NCI-H345 treated with DMSO at 0.1 percent for 48 hours (cell line): ENCODE data around the gene ITM2C.
A peak's percentile ranks its signal among the peaks of the same experiment; 100 is the strongest.

Experiments
- DNase-seq: peaks from one replicate; lab custom pipeline; 2025; ENCODE audit not compliant: unreplicated experiment; lab: John Stamatoyannopoulos, UW

The ITM2C gene

DNA sequence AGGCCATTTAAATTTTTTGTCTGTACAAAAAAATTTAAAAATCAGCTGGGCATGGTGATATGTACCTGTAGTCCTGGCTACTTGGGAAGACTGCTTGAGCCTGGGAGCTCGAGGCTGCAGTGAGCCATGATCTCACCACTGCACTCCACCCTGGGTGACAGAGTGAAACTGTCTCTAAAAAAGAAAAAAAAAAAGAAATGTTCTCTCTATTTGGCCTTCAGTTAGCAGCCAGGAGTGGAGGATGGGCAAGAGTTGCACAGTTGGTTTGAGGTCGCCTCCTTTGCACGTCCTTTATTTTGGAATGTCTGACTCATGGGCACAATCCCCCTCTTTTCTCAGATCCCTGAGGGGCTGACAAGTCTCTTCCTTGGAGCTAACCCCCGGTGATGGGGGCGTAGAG is 26.3 kb downstream of the ITM2C start:
- no peak for DNase-seq

DNA sequence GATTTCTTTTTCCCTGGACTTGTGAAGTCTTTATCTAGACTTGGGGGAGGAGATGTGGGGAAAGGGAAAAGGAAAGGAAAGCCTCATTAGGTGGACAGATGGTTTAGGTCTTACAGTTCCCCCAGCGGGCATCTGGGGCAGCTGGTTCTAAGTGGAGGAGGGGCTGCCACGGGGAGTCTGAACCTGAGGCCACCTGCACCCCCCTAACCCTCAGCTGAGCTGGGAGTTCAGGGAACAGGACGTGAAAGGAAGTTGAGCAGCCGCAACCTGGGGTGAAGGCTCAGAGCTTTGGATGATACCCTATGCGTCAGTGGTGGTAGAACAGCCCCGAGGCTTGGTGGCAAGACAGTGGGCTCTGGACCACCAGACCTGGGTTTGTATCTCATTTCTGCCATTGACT is 26.8 kb downstream of the ITM2C start:
- DNase-seq = no peak

DNA sequence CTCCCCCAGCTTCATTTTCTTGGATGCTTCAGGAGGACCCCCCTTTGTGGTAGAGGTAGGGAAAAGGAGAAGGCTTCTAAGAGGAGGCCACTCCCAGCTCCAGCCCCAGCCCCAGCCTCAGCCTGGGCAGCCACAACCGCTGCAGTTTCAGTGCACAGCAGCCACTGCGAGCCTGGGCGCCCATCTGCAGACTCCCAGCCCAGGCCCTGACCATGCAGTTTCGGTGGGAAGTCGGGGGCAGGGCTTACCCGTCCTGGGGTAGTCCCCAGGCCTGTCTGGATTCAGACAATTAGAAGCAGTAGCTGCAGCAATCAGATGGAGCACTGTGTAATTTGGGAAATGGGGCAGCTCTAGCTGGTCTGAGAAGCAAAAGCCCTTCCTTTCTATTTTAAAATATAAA is 28.6 kb downstream of the ITM2C start:
- no peak for DNase-seq

DNA sequence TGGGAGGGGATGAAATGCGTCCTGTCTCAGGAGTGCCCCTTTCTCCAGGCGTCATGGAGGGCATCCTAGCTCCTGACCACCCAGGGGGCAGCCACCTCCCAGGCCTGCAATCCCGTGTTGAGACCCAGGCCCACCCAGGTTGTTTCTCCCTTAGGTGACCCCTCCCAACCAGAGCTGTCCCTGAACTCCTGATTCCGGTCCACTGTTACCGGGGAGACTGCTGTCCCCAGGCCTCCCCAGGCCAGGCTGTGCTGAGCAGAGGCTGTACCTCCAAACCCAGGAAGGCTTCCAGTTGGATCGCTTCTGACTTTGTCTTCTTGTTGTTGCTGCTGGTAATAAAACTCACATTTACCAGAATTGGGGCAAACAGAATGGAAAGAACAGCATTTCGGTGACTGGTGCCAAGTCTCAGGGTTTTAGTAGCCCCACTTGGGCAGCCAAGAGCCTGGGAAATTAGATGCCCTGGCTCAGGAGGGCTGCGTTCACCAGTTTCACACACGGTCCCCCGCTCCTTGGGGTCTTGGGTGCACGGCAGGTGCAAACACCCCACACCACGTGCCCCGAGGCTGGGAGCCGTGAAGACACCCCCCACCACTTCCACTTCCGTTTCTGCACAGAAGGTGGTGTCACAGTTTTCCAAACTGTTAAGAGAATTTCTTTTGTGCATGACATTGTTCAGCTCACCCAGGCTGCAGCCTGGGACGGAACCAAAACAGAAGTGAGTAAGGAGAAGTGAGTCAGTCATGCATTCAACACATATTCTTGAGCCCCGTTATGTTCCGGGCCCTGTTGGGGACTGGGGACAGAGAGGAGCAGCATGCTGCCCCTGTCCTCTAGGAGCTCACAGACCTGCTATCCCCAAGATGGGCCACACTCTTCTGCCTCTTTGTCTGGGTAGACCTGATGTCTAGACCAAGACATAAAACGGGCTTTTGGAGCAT is 29.4 kb downstream of the ITM2C start:
- no peak for DNase-seq

DNA sequence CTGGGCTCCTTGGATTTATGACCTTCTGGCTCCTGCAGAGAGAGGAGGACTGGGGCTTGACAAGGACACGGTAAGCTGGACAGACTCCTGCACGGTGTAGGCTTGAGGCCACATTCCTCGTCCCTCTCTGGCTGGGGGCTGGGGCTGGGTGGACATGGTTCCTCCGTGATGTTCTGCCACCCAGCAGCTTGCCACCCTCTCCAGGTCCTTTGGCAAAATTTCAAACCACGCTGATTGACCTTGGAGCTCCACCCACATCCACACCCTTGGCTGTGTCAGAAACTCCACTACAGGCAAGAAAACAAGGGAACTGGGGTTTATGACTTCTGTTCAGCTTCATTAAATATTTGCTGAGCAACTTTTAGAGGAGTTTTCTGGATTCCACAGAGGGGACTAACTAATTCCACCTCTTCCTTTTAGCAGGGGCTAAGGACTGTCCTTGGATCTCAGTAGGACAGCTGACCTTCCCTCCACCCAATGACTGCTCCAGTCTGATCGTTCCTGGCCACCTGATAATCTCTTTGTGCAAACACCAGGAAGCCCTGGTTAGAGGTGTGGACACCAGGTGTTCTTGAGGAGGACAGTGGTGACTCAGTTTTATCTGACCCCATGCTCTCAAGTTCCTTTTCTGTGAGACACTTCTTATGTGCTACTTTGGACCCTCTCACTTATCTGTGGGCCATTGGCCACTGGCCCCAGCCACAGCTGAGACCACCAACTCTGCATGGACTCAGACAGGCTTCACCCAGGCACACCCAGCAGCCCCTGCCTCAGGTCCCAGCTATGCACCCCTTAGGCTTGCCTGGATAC is 31.0 kb downstream of the ITM2C start:
- DNase-seq = no peak

DNA sequence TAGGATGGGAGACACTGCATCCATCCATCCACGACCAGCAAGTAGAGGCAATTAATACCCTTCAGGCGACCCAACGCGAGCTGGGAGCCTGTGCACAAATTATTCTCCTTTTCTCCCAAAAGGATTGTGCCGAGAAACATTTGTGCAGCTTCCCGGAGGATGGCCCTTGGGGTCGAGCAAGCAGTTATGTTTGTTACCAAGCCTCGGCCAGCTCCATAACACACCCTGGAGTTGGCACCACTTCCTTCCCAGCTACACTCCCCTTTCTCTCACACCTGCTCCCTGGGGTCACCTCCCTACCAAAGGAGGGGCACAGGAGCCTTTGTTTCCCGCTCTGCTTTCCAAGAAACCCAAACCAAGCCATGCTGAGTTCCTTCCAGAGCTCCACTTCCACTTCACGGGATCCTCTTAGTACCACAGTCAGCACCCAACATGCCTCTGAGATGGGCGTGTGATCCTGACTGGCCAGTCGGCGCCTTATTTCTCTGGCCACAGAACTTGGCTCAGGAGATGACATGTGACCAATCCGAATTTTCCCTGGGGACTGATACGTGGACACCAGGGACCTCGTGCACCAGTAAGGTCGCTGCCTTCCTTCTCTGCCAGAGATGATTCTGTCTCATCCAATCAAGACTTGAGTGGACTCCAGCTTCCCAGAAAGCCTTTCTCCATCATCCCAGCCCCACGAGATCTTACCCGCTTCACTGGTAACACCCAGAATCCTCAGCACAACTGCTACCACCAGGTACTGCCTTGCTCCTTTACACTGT is 31.8 kb downstream of the ITM2C start:
- DNase-seq = no peak

DNA sequence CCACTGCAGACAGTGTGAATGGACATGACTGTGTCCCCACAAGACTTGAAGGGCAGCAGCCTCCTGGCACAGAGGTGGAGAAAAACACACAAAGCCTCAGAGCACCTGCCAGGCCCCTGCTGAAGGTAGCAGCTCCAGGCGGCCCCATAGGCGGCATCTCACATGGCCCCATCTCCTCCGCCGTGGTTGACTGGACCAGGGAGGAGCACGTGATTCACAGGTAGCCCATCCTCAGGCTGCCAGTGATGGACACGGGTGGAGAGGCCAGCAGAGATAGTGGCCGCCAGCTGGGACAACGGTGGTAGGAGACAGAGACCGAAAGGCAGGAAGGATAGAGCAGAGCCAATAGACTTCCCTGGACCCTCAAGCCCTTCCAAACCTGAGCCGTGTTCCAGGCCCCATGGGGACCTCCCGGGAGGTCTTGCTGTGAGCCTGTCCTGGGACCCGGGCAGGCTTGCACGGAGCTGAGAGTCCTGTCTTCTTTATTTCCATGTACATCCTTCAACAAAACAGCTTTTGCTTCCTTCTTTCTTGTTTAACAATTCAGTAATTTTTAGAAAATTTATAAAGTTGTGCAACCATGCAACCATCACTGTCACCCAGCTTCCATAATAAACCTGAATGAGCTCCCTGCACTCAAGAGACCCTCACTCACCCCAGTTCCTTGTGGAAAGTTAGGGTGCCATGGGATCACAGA is 33.4 kb downstream of the ITM2C start:
- no peak for DNase-seq

DNA sequence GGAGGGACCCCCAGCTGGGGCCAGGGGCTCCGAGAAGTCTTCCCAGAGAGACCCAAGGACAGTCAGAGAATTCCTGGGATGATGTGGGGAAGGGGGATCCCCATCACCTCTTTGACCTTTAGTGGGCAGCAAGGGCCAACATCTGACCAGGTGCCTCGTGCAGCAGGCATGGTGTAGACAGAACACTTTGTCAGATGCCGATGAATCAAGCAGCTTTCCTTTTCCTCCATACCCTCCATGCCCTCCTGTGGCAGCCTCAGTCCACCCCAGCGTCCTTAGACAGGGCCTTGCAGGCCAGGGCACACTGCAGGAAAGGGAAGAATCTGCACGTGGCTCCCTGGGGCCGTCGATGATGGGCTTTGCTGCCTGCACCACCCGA is 34.0 kb downstream of the ITM2C start:
- no peak for DNase-seq

DNA sequence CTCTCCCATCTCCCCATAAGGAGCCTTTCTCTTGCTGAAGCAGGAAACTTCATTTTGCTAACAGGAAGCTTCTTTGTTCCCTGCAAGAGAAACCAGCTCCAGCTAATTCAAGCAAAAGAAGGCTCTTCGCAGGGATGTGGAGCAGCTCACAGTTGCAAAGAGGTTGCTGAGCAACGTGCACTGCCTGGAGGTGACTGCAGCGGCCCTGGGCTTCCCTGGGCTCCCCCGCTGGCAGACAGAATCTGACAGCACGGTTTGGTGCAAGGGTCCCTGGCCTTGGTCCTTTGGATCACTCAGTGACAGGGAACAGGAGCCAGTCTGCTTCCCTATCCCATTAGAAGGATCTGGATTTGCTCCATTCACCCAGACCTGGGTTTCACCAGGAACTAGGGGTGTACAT is 34.5 kb downstream of the ITM2C start:
- DNase-seq = no peak

DNA sequence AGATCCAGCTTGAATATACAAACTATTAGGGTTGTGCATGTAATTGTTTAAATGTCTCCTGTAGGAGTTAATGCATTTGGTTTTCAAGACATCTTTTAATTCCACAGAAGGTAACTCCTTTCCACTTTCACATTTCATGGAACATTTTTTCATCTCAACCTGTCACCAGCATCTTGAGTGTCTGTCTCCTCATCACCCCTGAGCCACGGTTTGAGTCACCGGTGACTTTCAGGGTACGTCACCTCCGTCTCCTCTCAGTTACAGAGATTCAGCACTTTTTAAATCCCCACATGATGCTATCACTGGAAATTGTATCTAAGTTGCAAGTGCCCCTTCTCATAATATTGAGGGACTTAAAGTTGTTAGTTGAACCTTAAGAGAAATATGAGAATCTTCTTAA is 35.0 kb downstream of the ITM2C start:
- DNase-seq = no peak

DNA sequence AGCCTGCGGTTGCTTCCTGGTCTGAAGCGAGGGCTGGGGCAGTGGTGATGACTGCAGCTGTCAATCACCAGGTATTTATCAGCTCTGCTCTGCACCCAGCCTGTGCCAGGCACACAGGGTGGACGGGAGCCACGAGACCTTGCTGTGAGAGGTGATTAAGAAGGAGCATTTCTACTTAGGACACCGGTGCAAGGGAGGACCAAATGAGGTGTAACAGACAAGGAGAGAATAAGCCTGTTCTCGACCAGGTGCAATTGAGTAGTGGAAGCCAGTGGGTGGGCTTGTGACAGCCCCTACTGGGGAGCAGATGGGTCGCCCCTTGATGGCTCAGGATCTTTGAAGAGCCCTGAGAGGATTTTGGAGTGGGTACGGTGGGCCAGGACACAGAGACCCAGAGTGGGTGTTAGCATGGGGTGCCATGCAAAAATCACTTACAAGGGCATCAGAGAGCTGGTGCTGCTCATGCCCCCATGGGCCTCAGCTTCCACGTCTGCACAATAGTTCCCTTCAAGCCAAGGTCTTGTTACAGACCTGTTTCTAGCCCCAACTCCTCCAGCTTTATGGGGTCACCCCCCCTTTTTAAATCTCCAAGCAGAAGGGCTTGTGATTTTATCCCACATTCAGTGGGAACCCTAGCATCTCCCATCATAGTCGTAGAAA is 35.7 kb downstream of the ITM2C start:
- DNase-seq = no peak

DNA sequence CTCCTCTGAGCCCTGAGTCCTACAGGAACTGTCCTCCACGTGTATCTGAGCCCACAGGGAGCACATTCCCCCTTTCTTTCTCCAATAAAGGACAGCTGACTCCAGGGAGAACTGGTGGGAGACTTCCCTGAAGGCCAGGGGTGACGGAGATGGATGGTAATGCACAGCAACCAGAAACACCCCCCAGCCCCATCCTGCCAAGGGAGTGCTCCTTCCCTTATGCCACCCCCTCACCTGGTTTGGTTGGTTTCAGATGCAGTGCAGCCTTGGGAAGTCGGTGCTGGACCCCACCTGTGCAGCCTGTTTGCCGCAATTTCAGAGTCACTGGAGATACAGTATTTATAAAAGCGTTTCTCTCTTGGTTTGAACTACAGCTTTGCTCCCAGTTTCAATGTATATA is 36.3 kb downstream of the ITM2C start:
- no peak for DNase-seq

DNA sequence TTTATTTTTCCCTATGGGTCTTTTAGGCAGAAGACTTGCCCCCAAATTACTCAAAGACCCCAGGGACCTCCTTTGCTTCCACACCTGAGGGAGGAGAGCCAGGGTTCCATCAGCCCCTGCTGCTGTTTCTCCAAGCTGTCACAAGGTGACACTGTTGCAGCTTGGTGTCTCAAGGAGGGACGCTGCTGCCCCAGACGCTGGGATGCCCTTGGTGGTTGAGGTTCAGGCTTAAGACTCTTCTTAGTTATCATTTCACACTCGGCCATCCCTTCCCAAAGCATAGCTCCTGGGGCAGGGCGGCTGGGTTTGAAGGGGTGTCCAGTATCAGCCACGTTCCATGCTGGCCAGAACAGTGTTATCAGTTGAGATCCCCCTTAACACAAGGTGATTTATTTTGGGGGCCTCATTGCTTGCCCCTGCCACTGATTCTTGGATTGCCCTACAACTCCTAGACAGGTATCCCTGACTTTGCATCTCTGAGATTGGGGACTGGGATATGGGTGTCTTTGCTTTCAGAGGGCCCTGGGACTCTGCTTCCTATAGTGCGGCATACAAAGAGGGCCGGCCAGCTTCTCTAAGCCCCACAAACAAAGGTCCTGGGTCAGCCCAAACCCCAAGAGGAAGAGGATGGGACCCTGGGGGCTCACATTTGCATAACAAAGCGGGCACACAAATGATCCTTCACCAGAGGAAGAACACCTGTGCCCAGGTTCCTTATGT is 37.6 kb downstream of the ITM2C start:
- peak; percentile 18 for DNase-seq

DNA sequence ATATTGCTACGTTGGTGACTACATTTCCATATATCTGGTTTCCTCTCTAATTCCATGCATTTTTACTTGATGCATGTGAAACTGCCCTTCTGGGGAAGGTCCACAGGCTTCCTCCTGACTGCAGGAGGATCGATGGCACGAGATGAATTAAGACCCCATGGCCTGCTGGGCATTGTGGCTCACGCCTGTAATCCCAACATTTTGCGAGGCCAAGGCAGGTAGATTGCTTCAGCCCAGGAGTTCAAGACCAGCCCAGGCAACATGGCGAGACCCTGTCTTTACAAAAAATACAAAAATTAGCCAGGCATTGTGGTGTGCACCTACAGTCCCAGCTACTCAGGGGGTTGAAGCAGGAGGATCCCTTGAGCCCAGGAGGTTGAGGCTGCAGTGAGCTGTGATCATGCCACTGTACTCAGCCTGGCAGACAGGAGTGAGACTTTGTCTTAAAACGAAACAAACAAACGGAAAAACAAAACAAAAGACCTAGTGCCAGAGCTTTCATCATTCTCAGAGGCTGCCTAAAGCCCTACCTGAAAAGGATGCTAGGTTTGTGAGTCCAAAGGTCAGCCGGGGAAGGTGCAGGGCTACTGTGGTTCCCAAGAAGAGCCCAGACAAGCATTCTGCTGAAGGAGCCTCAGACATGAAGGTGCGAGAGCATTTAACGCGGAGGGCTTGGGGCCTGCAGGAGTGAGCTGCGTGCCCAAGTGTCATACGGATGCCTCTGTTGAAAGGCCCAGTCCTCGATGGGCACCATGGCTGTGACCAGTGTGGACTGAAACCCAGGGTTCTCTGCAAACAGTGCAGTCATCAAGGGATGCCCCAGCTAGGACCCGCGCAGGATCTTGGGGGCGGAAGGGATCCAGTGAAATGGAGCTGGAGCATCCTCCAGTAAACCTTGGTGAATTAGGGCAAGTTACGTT is 38.7 kb downstream of the ITM2C start:
- no peak for DNase-seq

DNA sequence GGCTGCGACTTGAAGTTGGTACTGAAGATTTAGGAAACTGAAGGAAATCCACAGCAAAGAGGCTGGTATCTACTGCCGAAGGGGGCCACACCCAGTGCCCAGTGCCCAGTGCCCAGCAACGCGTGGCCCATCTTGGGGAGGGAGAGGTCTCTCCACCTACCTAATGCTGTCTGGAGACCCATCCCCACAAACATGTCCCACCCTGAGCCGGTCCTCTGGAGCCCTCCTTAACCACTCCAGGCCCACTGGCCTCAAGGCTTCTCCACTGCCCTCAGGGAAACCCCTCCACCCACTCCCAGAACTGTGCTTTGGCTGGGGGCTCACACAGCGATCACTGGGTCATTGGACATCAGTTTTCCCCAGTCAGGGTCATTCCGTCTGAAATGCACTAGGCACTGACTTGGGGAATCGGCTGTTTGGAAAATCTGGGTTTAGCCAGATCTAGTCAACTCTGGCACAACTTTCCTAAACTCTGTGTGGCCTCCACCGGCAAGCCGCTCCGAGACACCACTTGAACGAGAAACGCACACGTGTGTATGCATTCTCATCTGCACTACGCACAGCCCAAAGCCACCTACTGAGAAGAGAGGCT is 40.2 kb downstream of the ITM2C start:
- no peak for DNase-seq

DNA sequence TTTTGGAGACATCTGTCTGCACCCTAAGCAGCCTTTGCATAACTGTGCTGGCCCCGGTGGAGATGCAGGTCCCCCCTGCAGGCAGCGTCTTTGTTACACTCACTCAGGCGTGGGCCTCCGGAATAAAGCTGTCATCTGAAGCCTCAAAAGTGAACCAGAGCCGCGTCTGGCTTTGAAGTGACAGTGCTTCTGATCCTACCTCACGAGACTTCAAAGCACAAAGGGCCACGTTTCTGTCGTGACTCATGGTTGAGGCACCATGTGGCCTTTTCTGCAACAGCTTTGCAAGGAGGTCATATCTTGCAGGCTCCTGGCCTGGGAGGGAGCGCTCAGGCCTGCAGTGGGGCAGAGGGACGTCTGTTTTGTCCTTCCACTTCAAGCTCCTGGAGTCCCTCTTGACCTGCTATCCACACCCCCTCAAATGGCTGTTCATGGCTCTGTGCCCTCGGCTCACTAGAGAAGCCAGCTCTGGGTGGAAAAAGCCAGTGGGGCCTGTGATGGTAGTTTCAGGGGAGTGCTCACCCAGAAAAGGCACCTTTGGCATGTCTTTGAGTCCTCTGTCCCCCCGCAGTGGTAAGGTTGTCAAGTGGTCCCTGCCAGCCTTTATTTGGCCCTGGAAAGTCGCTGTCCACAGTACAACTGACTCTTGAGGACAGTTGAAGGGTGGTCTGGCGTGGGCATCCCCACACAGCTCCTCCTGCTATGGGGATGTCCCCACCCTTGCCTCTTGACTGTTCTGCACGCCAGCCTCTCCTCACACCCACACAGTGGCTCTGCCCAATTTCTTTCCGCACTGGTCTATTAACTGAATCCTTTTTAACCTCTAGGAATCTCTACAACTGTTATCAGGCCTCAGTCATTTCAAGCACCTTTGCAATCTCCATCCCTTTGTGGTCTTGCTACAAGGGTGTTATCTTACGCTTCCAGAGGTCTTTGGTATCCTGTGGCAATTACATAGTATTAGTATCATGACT is 41.0 kb downstream of the ITM2C start:
- DNase-seq = peak; percentile 72
